A673 (cell line): ENCODE data around the gene GZF1. TPM values are rescaled to one million over a fixed set of nuclear protein-coding genes. Genes with fewer than 3 reads are reported as not detected.

Experiments
- BruUV-seq: library from RNA; stranded (reverse); fragments of 400-500 nt; replicated peaks from 2 replicates; lab custom pipeline; 2021; lab: Mats Ljungman, UMichigan
- CTCF ChIA-PET: fragments of 300-600 bp; sonication (Branson Sonifier 250); formaldehyde crosslinking; loops from one replicate; lab custom pipeline; 2022; ENCODE audit warnings: antibody characterized with exemption; lab: Charles Lee
- POLR2A ChIA-PET: fragments of 300-600 bp; sonication (Branson Sonifier 250); formaldehyde crosslinking; loops from one replicate; lab custom pipeline; 2022; ENCODE audit warnings: antibody characterized with exemption; ENCODE audit not compliant: low non-redundant PET; lab: Charles Lee
- DNase-seq: peaks from one replicate; pipeline ENCODE4 v3.0.0-alpha.2; 2015; ENCODE audit warnings: low spot score
- H3K27ac ChIP-seq: fragments of 200-600 bp; sonication (generic); 2 replicates; pipeline ENCODE4 v1.5.1; 2016; ENCODE audit warnings: mixed run types, low read depth, mild to moderate bottlenecking, mixed read lengths, antibody characterized with exemption, low read length; ENCODE audit not compliant: poor library complexity, severe bottlenecking
- H3K27me3 ChIP-seq: fragments of 200-600 bp; sonication (generic); replicated peaks from 2 replicates; pipeline ENCODE4 v1.6.1; 2017; ENCODE audit warnings: mixed run types, low read depth, mild to moderate bottlenecking, mixed read lengths, antibody characterized with exemption, low read length; ENCODE audit not compliant: insufficient read depth, poor library complexity
- H3K36me3 ChIP-seq: fragments of 200-600 bp; sonication (generic); 2 replicates; pipeline ENCODE4 v1.6.1; 2016; ENCODE audit warnings: mixed run types, mild to moderate bottlenecking, mixed read lengths, antibody characterized with exemption, low read length; ENCODE audit not compliant: insufficient read depth, poor library complexity, severe bottlenecking
- H3K4me1 ChIP-seq: fragments of 200-600 bp; sonication (generic); 2 replicates; pipeline ENCODE4 v1.6.1; 2017; ENCODE audit warnings: mixed run types, mild to moderate bottlenecking, mixed read lengths, antibody characterized with exemption, low read length; ENCODE audit not compliant: insufficient read depth, poor library complexity, severe bottlenecking
- H3K4me3 ChIP-seq: fragments of 200-600 bp; sonication (generic); 2 replicates; pipeline ENCODE4 v1.5.1; 2016; ENCODE audit warnings: low read depth, mixed run types, mild to moderate bottlenecking, mixed read lengths, low read length; ENCODE audit not compliant: poor library complexity, severe bottlenecking
- H3K9me3 ChIP-seq: fragments of 200-600 bp; sonication (generic); 2 replicates; pipeline ENCODE4 v1.6.1; 2016; ENCODE audit warnings: mixed run types, low read depth, mild to moderate bottlenecking, mixed read lengths, antibody characterized with exemption, low read length; ENCODE audit not compliant: poor library complexity, severe bottlenecking
- CTCF ChIP-seq: fragments of 300-800, 200-600 bp; sonication (generic); conservative IDR thresholded peaks from 2 replicates; pipeline ENCODE4 v1.5.1; 2017; ENCODE audit warnings: low read depth, mild to moderate bottlenecking, antibody characterized with exemption, low read length, moderate library complexity, mixed read lengths
- EZH2 ChIP-seq: fragments of 200-600 bp; sonication (generic); IDR thresholded peaks from 2 replicates; pipeline ENCODE4 v1.6.1; 2017; ENCODE audit warnings: borderline replicate concordance, low read depth, mild to moderate bottlenecking, mixed read lengths, antibody characterized with exemption, low read length; ENCODE audit not compliant: poor library complexity, severe bottlenecking
- intact Hi-C: fragments of 100-400 bp; cut with micrococcal nuclease; formaldehyde crosslinking; loops from one replicate; pipeline ENCODE4 v1.10.0; 2022; ENCODE audit not compliant: unreplicated experiment
- total RNA-seq: library from RNA; stranded (reverse); gene quantifications from 2 replicates; pipeline ENCODE4 v1.2.3, GENCODE V29; 2021

Gene GZF1
- total RNA-seq, 1 experiment from 2014 or later, result 13.7 TPM

GRCh38 chr20:23332467-23332866, 29.5 kb upstream of the GZF1 start:
- no TSS peak for BruUV-seq
- H3K9me3 ChIP-seq, result no peaks in the 10 kb centered on the region
- intact Hi-C loops, result no loop called here
- no peak for DNase-seq
- ChIA-PET POLR2A (no interaction called here), CTCF (interaction anchor here (0.6 to 1.7 kb wide), 2 partner anchors 512 to 641 kb away, joined by 3 to 5 read pairs; no protein-coding TSS in a partner anchor)
- H3K36me3 ChIP-seq, result no peaks in the 10 kb centered on the region
- TF ChIP-seq CTCF, result no peak
- no peak for TF ChIP-seq EZH2
- H3K4me1 ChIP-seq, result peaks cover 4% of the 10 kb centered on the region
- no peak overlapping the region for H3K27ac ChIP-seq
- H3K4me3 ChIP-seq, result no peak overlapping the region
- no peaks in the 10 kb centered on the region for H3K27me3 ChIP-seq

GRCh38 chr20:23334111-23334510, 27.9 kb upstream of the GZF1 start:
- no TSS peak for BruUV-seq
- CTCF ChIA-PET, result no interaction called here
- no peaks in the 10 kb centered on the region for H3K9me3 ChIP-seq
- intact Hi-C loops, result no loop called here
- POLR2A ChIA-PET, result no interaction called here
- no peaks in the 10 kb centered on the region for H3K36me3 ChIP-seq
- no peak overlapping the region for H3K4me3 ChIP-seq
- no peaks in the 10 kb centered on the region for H3K27me3 ChIP-seq
- no peak for TF ChIP-seq CTCF
- TF ChIP-seq EZH2, result no peak
- peaks cover 4% of the 10 kb centered on the region for H3K4me1 ChIP-seq
- H3K27ac ChIP-seq, result no peak overlapping the region
- DNase-seq, result no peak

GRCh38 chr20:23335521-23335920, 26.5 kb upstream of the GZF1 start:
- H3K36me3 ChIP-seq, result no peaks in the 10 kb centered on the region
- intact Hi-C loops, result no loop called here
- CTCF ChIA-PET, result no interaction called here
- POLR2A ChIA-PET, result no interaction called here
- H3K27me3 ChIP-seq, result no peaks in the 10 kb centered on the region
- no peak overlapping the region for H3K4me3 ChIP-seq
- TF ChIP-seq EZH2, result no peak
- TF ChIP-seq CTCF, result no peak
- no peaks in the 10 kb centered on the region for H3K9me3 ChIP-seq
- H3K4me1 ChIP-seq, result peaks cover 4% of the 10 kb centered on the region
- no TSS peak for BruUV-seq
- DNase-seq, result no peak
- no peak overlapping the region for H3K27ac ChIP-seq
